Fibroblast of skin of back (primary cell): ENCODE measurements around the gene SLC35F6.
A peak's percentile ranks its signal among the peaks of the same experiment; 100 is the strongest.
"Not testable (repeated sequence)": the region's sequence is repeated elsewhere in the genome, so short reads cannot be mapped to it uniquely, and the experiment has no call there.

ENCODE experiments used
- DNase-seq: peaks from one replicate; pipeline ENCODE4 v3.0.0-alpha.2; 2013

Gene SLC35F6

GRCh38 chr2:26757873-26758789, 6.0 kb upstream of the SLC35F6 start:
- DNase-seq, result peak; percentile 99

- no peak for DNase-seq
These were observed 5.2 kb upstream of the SLC35F6 start for GRCh38 chr2:26758790-26759321.

GRCh38 chr2:26759845-26760244, 4.2 kb upstream of the SLC35F6 start:
- DNase-seq, result no peak

GRCh38 chr2:26760991-26761390, 3.1 kb upstream of the SLC35F6 start:
- not testable (repeated sequence) for DNase-seq

- DNase-seq, result no peak
These were observed 1.1 kb upstream of the SLC35F6 start for GRCh38 chr2:26763019-26763418.

- DNase-seq, result no peak
These were observed 822 bp downstream of the SLC35F6 start for GRCh38 chr2:26764906-26765305.

- no peak for DNase-seq
These were observed 1.6 kb downstream of the SLC35F6 start for GRCh38 chr2:26765475-26766200.

GRCh38 chr2:26767129-26767528, 3.0 kb downstream of the SLC35F6 start:
- no peak for DNase-seq

- no peak for DNase-seq
These were observed 3.9 kb downstream of the SLC35F6 start for GRCh38 chr2:26767894-26768487.

GRCh38 chr2:26768759-26769088, 4.6 kb downstream of the SLC35F6 start:
- no peak for DNase-seq

- DNase-seq, result peak; percentile 19
These were observed 5.1 kb downstream of the SLC35F6 start for GRCh38 chr2:26769089-26769761.

GRCh38 chr2:26770986-26771586, 7.0 kb downstream of the SLC35F6 start:
- peak; percentile 47 for DNase-seq

- DNase-seq, result peak; percentile 19
These were observed 8.2 kb downstream of the SLC35F6 start for GRCh38 chr2:26772064-26773001.

GRCh38 chr2:26776195-26776800, 12.2 kb downstream of the SLC35F6 start:
- DNase-seq, result no peak

- DNase-seq, result no peak
These were observed 14.0 kb downstream of the SLC35F6 start for GRCh38 chr2:26778098-26778497.

GRCh38 chr2:26778507-26778906, 14.4 kb downstream of the SLC35F6 start:
- no peak for DNase-seq

GRCh38 chr2:26780203-26780760, 16.2 kb downstream of the SLC35F6 start:
- DNase-seq, result no peak

- DNase-seq, result no peak
These were observed 19.0 kb downstream of the SLC35F6 start for GRCh38 chr2:26782876-26783704.

- DNase-seq, result no peak
These were observed 20.6 kb downstream of the SLC35F6 start for GRCh38 chr2:26784570-26785234.
